ENCODE results near the gene CLMN.

DNA sequence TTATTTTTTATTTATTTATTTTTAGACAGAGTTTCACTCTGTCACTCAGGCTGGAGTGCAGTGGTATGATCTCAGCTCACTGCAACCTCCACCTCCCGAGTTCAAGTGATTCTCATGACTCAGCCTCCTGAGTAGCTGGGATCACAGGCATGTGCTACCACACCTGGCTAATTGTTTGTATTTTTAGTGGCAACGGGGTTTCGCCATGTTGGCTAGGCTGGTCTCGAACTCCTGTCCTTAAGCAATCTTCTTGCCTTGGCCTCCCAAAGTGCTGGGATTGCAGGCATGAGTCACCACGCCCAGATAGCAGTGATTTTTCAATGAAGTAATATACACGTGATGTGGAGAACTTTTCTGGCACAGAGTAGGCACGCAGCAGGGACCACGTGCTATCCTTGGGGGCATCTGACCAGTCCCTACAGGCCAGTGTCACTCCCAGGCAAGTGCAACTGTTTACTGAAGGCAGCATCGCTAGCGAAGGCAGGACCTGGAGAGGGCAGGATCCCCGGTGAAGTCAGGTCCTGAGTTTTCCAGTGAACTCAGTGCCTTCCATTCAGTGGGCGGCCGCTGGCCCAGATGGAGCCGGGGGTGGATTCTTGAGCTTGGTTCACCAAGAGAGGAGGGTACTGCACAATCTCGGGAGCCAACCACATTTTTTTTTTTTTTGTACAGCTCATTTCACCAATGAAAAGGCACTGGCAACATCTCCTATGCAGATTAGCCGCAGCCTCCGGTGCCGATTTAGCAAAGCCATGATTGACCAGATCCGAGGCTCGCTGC lies 11.1 kb upstream of the CLMN start:
- TF ChIP-seq TAF1 (IDR thresholded peaks at IDR 0.05; ENCODE audit: low read depth, low read length) (no peak), PHF8 (conservative IDR thresholded peaks at IDR 0.05; ENCODE audit: low read depth, low read length) (no peak), EZH2 (IDR thresholded peaks at IDR 0.05; ENCODE audit: low read depth, low read length, severe bottlenecking) (no peak), BRCA1 (IDR thresholded peaks at IDR 0.05; ENCODE audit: low read depth, low read length) (no peak), RXRA (IDR thresholded peaks at IDR 0.05; ENCODE audit: insufficient read depth, low read depth, low read length) (no peak), POLR2AphosphoS5 (IDR thresholded peaks at IDR 0.05; ENCODE audit: low read depth, low read length) (no peak), EP300 (IDR thresholded peaks at IDR 0.05; ENCODE audit: borderline replicate concordance in 1 of 2, low read depth in 2 of 2, low read length in 2 of 2) (no peak), POU5F1 (IDR thresholded peaks at IDR 0.05; ENCODE audit: low read depth, low read length) (no peak), CBX5 (IDR thresholded peaks at IDR 0.05; ENCODE audit: low read depth, low read length) (no peak), RAD21 (IDR thresholded peaks at IDR 0.05 in 1 of 2, conservative IDR thresholded peaks at IDR 0.05 in 1 of 2; ENCODE audit: low read depth in 2 of 2, low read length in 2 of 2) (no peak)
- TF ChIP-seq, protein P1, sequence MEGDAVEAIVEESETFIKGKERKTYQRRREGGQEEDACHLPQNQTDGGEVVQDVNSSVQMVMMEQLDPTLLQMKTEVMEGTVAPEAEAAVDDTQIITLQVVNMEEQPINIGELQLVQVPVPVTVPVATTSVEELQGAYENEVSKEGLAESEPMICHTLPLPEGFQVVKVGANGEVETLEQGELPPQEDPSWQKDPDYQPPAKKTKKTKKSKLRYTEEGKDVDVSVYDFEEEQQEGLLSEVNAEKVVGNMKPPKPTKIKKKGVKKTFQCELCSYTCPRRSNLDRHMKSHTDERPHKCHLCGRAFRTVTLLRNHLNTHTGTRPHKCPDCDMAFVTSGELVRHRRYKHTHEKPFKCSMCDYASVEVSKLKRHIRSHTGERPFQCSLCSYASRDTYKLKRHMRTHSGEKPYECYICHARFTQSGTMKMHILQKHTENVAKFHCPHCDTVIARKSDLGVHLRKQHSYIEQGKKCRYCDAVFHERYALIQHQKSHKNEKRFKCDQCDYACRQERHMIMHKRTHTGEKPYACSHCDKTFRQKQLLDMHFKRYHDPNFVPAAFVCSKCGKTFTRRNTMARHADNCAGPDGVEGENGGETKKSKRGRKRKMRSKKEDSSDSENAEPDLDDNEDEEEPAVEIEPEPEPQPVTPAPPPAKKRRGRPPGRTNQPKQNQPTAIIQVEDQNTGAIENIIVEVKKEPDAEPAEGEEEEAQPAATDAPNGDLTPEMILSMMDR (IDR thresholded peaks at IDR 0.05; ENCODE audit: control extremely low read depth in 1 of 3, insufficient read depth in 1 of 3, low read depth in 1 of 3, low read length in 3 of 3) = no peak

Data from H1 (cell line).